HTR-8/SVneo (cell line): ENCODE results near the gene USP5.
A peak's percentile ranks its signal among the peaks of the same experiment; 100 is the strongest.

ENCODE experiments used
- DNase-seq: peaks from one replicate; pipeline ENCODE4 v3.0.0; 2011; ENCODE audit warnings: low spot score, mixed read lengths; ENCODE audit not compliant: insufficient read length
- FAIRE-seq: peaks from 2 replicates; lab custom pipeline; 2011; peaks lifted over from hg19 to GRCh38; lab: Jason Lieb, UNC

USP5 gene

DNA sequence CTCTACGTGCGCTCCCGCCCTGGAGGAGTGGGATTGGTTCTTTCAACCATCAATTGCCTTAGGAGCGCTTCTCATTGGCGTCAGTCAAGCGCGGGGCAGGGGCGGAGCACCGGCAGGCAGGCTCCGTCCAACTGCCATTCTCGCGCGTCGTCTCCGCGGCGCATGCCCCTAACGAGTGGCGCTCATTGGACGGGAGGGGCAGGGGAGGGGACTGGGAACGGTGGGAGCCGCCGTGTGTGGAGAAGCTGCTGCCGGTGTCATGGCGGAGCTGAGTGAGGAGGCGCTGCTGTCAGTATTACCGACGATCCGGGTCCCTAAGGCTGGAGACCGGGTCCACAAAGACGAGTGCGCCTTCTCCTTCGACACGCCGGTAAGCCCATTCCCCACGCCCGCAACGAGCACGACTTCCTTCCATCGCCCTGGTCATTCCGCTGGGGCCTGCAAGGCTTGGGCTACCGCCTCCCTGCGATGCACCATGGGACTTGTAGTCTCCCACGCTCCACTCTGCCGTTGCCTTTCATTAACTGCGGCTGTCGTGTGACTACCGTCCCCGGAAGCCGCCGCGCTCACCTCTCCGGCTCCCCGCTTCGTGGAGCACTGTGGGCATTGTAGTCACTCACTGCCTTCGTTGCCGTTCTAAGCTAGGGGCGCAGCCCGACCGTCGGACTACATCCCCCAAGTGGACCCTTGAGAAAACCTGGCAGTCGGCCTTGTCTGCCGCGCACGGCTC, at the start of gene USP5:
TSS of gene USP5 (plus strand) at position 230 of the 730 bp plus-strand sequence. CDS start at position 260, 30 bp downstream.
- FAIRE-seq (peak; percentile 98), DNase-seq (peak; percentile 100)

- DNase-seq (no peak), FAIRE-seq (no peak)
Observed at GRCh38 chr12:6807170-6807569, 44.8 kb upstream of the USP5 start.

- DNase-seq: no peak
- FAIRE-seq: no peak
Observed at GRCh38 chr12:6809056-6809455, 42.9 kb upstream of the USP5 start.

GRCh38 chr12:6810758-6811157, 41.2 kb upstream of the USP5 start:
- FAIRE-seq: no peak
- DNase-seq: no peak

- FAIRE-seq: no peak
- DNase-seq: no peak
Observed at GRCh38 chr12:6813363-6813762, 38.6 kb upstream of the USP5 start.

DNA sequence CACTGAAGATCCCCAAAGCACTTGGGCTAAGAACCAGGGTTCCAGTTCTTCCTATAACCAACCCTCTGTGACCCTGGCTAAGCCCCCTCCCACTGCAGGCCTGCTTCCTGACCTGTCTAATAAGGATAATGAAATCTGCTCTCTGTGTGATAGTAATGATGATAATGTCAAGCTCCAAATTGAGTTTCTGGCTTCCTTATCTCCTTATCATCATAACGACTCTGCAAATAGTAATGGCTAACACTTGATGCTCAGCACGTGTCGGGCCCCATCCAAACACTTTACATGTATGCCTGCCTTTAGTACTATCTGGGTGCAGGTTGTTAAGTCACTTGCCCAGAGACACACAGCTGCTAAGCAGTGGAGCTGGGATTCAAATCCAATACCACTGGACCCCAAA, 35.4 kb upstream of the USP5 start:
- DNase-seq (no peak), FAIRE-seq (no peak)

DNA sequence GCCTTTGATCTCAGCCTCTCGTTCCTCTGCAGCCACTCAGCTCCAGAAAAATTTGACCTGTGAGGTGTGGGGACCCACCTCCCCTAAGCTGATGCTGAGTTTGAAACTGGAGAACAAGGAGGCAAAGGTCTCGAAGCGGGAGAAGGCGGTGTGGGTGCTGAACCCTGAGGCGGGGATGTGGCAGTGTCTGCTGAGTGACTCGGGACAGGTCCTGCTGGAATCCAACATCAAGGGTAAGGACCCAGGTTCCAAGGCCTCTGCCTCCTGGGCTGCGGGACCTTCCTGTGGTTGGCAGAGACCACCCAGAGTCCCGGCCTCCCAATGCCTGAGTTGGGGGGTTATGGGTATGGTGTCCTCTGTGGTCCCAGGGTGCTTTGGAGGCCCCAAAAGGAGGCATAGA, 34.9 kb upstream of the USP5 start:
- no peak for DNase-seq
- no peak for FAIRE-seq

DNA sequence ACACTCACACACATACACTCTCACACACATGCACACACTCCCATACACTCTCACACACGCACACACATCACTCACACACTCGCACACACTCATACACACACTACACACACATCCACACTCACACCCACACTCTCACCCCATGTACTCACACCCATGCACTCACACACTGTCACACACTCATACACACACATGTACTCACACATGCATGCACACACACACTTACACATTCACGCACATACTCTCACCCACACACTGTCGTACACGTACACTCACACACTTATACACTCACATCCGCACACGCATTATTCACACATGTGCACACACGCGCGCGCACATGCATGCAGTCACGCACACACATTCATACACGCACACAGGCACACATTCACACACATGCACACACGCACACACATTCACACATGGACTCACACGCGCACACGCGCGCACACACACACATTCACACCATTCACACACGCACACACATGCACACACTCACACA, 34.2 kb upstream of the USP5 start:
- FAIRE-seq (peak; percentile 100), DNase-seq (no peak)

DNA sequence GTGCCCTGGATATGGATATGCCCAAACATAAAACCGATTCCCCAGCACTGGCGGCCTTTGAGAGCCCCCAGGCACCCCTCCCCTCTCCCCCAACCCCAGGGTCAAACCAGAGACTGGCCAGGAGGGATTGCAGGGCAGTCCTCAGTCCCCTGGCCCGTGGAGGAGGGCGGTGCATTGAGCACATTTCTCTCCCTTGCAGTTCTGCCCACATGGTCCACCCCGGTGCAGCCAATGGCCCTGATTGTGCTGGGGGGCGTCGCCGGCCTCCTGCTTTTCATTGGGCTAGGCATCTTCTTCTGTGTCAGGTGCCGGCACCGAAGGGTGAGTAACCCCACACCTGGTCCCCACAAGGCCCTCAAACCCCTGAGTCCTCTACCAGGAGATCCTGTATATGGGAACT, 33.7 kb upstream of the USP5 start:
- FAIRE-seq (no peak), DNase-seq (no peak)

GRCh38 chr12:6818645-6819044, 33.3 kb upstream of the USP5 start:
- DNase-seq (no peak), FAIRE-seq (no peak)

- no peak for FAIRE-seq
- DNase-seq: no peak
Observed at GRCh38 chr12:6819106-6820030, 32.6 kb upstream of the USP5 start.

- DNase-seq: no peak
- FAIRE-seq: no peak
Observed at GRCh38 chr12:6820166-6820565, 31.8 kb upstream of the USP5 start.

- peak; percentile 73 for DNase-seq
- no peak for FAIRE-seq
Observed at GRCh38 chr12:6821591-6822425, 30.1 kb upstream of the USP5 start, which contains the start of gene GPR162. Gene GPR162 (plus strand): TSS chr12:6821821. CDS start chr12:6823899, 2,078 bp downstream.

- FAIRE-seq (peak; percentile 46), DNase-seq (no peak)
Observed at GRCh38 chr12:6822426-6823135, 29.4 kb upstream of the USP5 start.

DNA sequence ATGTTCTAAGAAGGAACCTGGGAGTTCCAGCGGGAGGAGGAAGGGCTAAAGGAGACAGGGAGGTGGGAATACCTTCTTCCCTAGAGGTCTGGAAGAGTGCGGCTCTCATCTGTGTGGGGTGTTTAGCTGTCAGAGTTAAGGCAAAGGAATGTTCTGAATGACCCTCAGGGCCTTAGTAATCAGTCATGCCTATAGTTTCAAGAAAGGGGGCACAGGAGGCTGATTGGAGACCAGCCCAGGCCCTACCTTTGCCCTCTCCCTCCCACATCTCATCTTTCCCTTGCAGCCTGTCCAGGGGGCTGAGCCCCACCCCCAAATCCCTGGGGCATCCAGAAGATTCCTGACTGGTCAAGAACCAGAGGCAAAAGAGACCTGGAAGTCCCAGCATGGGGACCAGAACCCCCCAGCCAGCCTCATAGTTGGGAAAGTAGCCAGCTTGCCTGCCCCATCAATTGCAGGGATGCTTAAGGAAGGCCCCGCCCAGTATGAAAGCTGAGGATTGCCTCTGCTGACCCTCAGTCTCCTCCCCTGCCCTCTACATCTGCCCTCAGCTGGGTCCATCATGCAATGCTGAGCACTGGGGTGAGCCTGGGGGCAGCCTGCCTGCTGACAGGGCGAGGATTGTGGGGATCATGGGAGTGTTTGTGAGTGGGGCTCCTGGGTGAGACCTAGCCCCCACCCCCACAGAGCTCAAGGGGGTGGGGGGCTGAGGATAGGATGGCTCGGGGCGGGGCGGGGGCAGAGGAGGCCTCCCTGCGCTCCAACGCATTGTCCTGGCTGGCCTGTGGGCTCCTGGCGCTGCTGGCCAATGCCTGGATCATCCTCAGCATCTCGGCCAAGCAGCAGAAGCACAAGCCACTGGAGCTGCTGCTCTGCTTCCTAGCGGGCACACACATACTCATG, 28.5 kb upstream of the USP5 start:
- DNase-seq (no peak), FAIRE-seq (peak; percentile 31)

DNA sequence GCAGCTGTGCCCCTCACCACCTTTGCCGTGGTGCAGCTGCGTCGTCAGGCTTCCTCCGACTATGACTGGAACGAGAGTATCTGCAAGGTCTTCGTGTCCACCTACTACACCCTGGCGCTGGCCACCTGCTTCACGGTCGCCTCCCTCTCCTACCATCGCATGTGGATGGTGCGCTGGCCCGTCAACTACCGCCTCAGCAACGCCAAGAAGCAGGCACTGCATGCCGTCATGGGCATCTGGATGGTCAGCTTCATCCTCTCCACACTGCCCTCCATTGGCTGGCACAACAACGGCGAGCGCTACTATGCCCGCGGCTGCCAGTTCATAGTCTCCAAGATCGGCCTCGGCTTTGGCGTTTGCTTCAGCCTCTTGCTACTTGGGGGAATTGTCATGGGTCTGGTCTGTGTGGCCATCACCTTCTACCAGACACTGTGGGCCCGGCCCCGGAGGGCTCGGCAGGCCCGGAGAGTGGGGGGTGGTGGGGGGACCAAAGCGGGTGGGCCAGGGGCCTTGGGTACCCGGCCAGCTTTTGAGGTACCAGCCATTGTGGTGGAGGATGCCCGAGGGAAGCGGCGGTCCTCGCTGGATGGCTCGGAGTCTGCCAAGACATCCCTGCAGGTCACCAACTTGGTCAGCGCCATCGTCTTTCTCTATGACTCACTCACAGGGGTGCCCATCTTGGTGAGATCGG, 27.7 kb upstream of the USP5 start:
- DNase-seq (no peak), FAIRE-seq (peak; percentile 31)

DNA sequence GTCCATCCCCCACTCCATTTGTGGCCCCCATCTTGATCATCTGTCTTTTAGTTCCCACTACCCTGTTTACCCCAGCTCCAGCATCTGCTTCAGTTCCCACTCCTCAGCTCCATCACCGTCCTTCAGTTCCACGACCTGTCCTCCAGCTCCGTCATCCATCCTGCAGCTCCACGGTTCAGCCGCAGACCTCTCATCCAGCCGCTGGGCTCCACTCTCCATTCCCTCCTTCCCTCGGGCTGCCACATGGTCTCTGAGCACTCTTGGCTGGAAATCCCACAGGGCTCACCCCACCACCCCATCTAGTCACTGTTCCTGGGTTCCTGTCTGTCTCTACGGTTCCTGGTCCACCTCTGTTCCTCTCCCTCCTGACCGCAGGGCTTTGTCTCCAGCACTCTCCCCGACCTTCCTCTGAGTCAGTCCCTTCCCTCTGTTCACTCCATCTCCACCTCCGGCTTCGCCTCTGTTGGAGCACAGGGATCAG, 27.0 kb upstream of the USP5 start:
- FAIRE-seq (peak; percentile 80), DNase-seq (no peak)
